MM.1S (cell line): ENCODE data around the gene CLCF1.

Source experiments
- CTCF ChIP-seq: fragments of 300-600 bp; sonication (generic); IDR thresholded peaks from 2 replicates; pipeline ENCODE4 v1.5.1; 2016; ENCODE audit warnings: antibody characterized with exemption, low read length, mixed read lengths
- EZH2 ChIP-seq: fragments of 300-600 bp; sonication (generic); optimal IDR thresholded peaks from 2 replicates; pipeline ENCODE3; 2017; ENCODE audit warnings: low read depth, mild to moderate bottlenecking, antibody characterized with exemption, low read length, mixed read lengths
- EZH2phosphoT487 ChIP-seq: fragments of 300-600 bp; sonication (generic); IDR thresholded peaks from 2 replicates; pipeline ENCODE4 v1.6.1; 2018; ENCODE audit warnings: antibody characterized with exemption, low read length

- TF ChIP-seq EZH2 (no peak), CTCF (no peak), EZH2phosphoT487 (no peak)
Observed at GRCh38 chr11:67410369-67410831, 37.0 kb upstream of the CLCF1 start.
